ENCODE results near the gene KMT2B.

DNA sequence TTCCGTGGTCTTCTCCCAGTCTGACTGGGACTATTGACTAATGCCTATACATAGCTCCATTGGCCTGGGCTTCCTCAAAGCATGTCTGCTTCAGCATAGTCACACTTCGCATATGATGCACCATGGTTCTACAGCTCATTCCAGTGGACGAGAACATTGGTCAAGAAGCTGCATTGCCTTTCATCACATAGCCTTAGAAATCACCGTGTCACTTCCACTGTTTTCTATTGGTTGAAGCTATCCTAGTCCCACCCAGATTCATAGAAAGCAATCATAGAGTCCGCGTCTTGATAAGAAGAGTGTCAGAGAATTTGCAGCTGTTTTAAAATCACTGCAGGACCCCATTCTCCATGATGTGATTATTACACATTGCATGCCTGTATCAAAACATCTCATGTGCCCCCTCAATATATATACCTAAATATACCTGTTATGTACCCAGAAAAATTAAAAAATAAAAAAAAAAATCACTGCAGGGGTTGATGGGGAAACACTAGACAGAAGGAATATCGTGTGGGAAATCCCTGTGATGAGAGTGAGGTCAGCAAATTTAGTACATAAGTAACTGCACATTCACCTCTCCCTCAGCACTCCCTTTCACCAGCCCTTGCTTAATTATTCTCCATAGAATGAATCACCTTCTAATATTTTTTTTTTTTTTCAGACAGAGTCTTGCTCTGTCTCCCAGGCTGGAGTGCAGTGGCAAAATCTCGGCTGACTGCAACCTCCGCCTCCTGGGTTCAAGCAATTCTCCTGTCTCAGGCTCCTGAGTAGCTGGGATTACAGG, 55.4 kb downstream of the KMT2B start:
- TF ChIP-seq POLR2A (IDR thresholded peaks at IDR 0.05), result no peak
- TF ChIP-seq, protein P1, sequence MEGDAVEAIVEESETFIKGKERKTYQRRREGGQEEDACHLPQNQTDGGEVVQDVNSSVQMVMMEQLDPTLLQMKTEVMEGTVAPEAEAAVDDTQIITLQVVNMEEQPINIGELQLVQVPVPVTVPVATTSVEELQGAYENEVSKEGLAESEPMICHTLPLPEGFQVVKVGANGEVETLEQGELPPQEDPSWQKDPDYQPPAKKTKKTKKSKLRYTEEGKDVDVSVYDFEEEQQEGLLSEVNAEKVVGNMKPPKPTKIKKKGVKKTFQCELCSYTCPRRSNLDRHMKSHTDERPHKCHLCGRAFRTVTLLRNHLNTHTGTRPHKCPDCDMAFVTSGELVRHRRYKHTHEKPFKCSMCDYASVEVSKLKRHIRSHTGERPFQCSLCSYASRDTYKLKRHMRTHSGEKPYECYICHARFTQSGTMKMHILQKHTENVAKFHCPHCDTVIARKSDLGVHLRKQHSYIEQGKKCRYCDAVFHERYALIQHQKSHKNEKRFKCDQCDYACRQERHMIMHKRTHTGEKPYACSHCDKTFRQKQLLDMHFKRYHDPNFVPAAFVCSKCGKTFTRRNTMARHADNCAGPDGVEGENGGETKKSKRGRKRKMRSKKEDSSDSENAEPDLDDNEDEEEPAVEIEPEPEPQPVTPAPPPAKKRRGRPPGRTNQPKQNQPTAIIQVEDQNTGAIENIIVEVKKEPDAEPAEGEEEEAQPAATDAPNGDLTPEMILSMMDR (IDR thresholded peaks at IDR 0.05), result no peak
